HEK293T (cell line): Measurements from ENCODE around the gene RNF114.
"Not testable (repeated sequence)": the region's sequence is repeated elsewhere in the genome, so short reads cannot be mapped to it uniquely, and the experiment has no call there.

Experiments used
- CTCF ChIA-PET: fragments of 350-600 bp; formaldehyde crosslinking; extraction: SDS; loops from one replicate; lab custom pipeline; 2021; ENCODE audit warnings: antibody characterized with exemption, inconsistent platforms; lab: Yijun Ruan, JAX
- POLR2A ChIA-PET: fragments of 350-600 bp; formaldehyde crosslinking; extraction: SDS; loops from one replicate; lab custom pipeline; 2020; ENCODE audit warnings: antibody characterized with exemption, inconsistent platforms; lab: Yijun Ruan, JAX
- DNase-seq: peaks from one replicate; pipeline ENCODE4 v3.0.0; 2012; ENCODE audit warnings: mixed read lengths; ENCODE audit errors: extremely low spot score
- ARNT ChIP-seq: fragments of 450-650 bp; IDR thresholded peaks from 2 replicates; pipeline ENCODE4 v1.6.1; 2017; ENCODE audit warnings: mild to moderate bottlenecking
- BHLHE40 ChIP-seq: fragments of 450-650 bp; IDR thresholded peaks from 2 replicates; pipeline ENCODE4 v1.6.1; 2016; ENCODE audit warnings: mild to moderate bottlenecking, moderate library complexity, borderline replicate concordance
- CTBP1 ChIP-seq: fragments of 450-650 bp; IDR thresholded peaks from 2 replicates; pipeline ENCODE4 v1.6.1; 2016; ENCODE audit warnings: borderline replicate concordance
- ELF4 ChIP-seq: fragments of 450-650 bp; IDR thresholded peaks from 2 replicates; pipeline ENCODE4 v1.6.1; 2017; ENCODE audit warnings: antibody characterized with exemption
- FOXA1 ChIP-seq: fragments of 450-650 bp; IDR thresholded peaks from 2 replicates; pipeline ENCODE4 v1.6.1; 2016; ENCODE audit warnings: mild to moderate bottlenecking
- FOXK2 ChIP-seq: fragments of 450-650 bp; IDR thresholded peaks from 2 replicates; pipeline ENCODE4 v1.6.1; 2016; ENCODE audit warnings: mild to moderate bottlenecking
- FOXM1 ChIP-seq: fragments of 450-650 bp; IDR thresholded peaks from 2 replicates; pipeline ENCODE4 v1.6.1; 2017; ENCODE audit warnings: mild to moderate bottlenecking, borderline replicate concordance
- HDGF ChIP-seq: fragments of 450-650 bp; IDR thresholded peaks from 2 replicates; pipeline ENCODE4 v1.6.1; 2017; ENCODE audit warnings: antibody characterized with exemption, borderline replicate concordance
- L3MBTL2 ChIP-seq: fragments of 450-650 bp; conservative IDR thresholded peaks from 2 replicates; pipeline ENCODE4 v1.6.1; 2016; ENCODE audit warnings: mild to moderate bottlenecking
- LEF1 ChIP-seq: fragments of 450-650 bp; IDR thresholded peaks from 2 replicates; pipeline ENCODE4 v1.6.1; 2017; ENCODE audit warnings: mild to moderate bottlenecking, borderline replicate concordance
- NFRKB ChIP-seq: fragments of 450-650 bp; IDR thresholded peaks from 2 replicates; pipeline ENCODE4 v1.6.1; 2016; ENCODE audit warnings: mild to moderate bottlenecking, moderate library complexity
- SP1 ChIP-seq: fragments of 450-650 bp; IDR thresholded peaks from 2 replicates; pipeline ENCODE4 v1.6.1; 2017
- SUZ12 ChIP-seq: fragments of 450-650 bp; IDR thresholded peaks from 2 replicates; pipeline ENCODE4 v1.6.1; 2016; ENCODE audit warnings: mild to moderate bottlenecking
- TARDBP ChIP-seq: fragments of 450-650 bp; IDR thresholded peaks from 2 replicates; pipeline ENCODE4 v1.6.1; 2016
- ZNF384 ChIP-seq: fragments of 450-650 bp; IDR thresholded peaks from 2 replicates; pipeline ENCODE4 v1.6.1; 2016
- TF ChIP-seq, protein P1 (sequence below): fragments of 450-650 bp; IDR thresholded peaks from 2 replicates; pipeline ENCODE4 v1.6.1; 2016

The RNF114 gene

DNA sequence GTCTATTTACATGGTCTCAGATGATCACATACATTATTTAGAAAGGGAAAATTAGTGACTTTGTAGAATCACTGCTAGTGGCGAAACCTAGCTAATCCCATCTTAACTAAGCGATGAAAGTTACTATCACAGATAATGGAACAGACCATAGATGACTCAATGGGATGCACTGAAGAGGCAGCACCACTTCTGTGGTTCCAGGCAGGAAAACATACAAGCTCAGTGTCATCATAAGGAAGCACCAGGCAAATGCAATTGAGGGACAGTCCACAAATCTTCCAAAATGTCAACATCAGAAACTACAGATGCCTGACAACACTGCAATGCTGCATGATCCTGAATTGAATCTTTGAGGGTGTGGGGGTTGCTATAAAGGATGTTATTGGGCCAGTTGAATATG, 30.7 kb downstream of the RNF114 start:
- TF ChIP-seq FOXM1 (no peak), LEF1 (no peak), TARDBP (no peak), NFRKB (no peak), BHLHE40 (no peak), L3MBTL2 (no peak), CTBP1 (no peak), SP1 (no peak), HDGF (no peak)
- TF ChIP-seq, protein P1, sequence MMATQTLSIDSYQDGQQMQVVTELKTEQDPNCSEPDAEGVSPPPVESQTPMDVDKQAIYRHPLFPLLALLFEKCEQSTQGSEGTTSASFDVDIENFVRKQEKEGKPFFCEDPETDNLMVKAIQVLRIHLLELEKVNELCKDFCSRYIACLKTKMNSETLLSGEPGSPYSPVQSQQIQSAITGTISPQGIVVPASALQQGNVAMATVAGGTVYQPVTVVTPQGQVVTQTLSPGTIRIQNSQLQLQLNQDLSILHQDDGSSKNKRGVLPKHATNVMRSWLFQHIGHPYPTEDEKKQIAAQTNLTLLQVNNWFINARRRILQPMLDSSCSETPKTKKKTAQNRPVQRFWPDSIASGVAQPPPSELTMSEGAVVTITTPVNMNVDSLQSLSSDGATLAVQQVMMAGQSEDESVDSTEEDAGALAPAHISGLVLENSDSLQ: no peak
- no peak for DNase-seq
- ChIA-PET POLR2A (interaction anchor here (0.6 kb wide), 1 partner anchor 189 kb away, joined by 3 read pairs; no protein-coding TSS in a partner anchor), CTCF (no interaction called here)

DNA sequence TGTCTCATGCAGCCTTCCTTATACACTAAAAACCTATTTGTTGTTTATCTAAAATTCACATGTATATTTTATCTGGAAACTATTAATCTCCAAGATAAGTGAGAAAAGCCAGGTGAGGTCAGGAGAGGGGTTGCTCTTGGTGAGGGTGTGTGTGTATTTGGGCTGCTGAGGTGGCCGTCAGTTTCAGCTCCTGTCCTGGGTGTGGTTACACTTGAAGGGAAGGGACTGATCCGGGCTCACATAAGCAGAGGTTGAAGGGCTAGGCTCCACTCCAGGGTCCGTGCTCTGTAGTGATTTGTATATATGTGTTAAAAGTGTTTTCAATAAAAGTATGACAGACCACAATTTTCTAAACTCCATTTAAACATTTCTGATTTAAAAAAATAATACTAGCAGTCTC, 33.0 kb downstream of the RNF114 start:
- ChIA-PET CTCF (no interaction called here), POLR2A (no interaction called here)
- TF ChIP-seq ELF4 (no peak), FOXK2 (no peak)
- no peak for DNase-seq

DNA sequence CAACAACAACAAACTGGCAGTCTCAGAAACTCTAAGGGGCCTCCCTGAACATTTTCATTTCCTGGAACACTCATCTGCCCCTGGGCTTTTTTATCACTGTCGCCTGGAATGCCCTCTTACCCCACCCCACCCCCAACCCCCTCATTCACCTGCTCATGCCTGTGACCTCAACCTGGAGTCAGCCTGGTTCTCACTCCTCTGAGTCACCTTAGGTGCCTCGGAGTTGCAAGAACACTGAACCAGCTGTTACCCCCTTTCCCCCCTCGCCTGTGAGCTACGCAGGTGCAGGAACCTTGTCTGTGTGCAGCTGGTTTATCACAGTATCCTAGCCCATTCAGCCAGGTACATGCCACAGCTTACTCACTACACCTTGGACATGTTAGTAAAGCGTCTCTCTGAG, 33.7 kb downstream of the RNF114 start:
- ChIA-PET CTCF (interaction anchor here (0.6 kb wide), 1 partner anchor 9 kb away, joined by 4 read pairs; no protein-coding TSS in a partner anchor), POLR2A (no interaction called here)
- no peak for DNase-seq
- TF ChIP-seq FOXK2: no peak

DNA sequence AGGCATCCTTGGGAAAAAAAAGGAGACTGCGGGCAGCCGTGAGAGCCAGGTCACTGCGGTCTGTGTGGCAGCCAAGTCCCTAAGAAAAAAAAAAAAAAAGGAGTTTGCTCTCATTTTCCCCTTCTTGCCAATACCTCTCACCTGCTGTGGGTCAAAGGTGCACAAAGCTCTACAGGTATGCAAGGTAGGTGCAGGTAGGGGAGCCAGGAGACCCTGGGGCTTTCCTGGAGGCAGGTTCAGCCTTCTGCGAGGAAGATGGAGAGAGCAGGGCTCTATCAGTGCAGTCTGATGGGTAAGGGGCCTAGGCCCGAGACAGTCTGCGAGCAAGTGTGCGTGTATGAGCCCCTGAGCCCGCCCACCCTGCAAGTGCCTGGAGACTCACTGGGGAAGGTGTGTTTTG, 34.3 kb downstream of the RNF114 start:
- no peak for DNase-seq
- POLR2A ChIA-PET: no interaction called here
- no peak for TF ChIP-seq BHLHE40
- TF ChIP-seq NFRKB: no peak
- TF ChIP-seq FOXM1: no peak
- TF ChIP-seq ZNF384: no peak
- TF ChIP-seq, protein P1: no peak
- no peak for TF ChIP-seq FOXK2
- TF ChIP-seq ELF4: no peak
- TF ChIP-seq CTBP1: no peak
- TF ChIP-seq SUZ12: no peak
- no peak for TF ChIP-seq SP1
- TF ChIP-seq TARDBP: no peak
- no peak for TF ChIP-seq L3MBTL2
- TF ChIP-seq FOXA1: no peak
- no peak for TF ChIP-seq ARNT
- TF ChIP-seq LEF1: no peak
- no peak for TF ChIP-seq HDGF
- CTCF ChIA-PET: no interaction called here

GRCh38 chr20:49973981-49974380, 37.8 kb downstream of the RNF114 start:
- DNase-seq: no peak
- ChIA-PET POLR2A (no interaction called here), CTCF (interaction anchor here (1.2 kb wide), 1 partner anchor 9 kb away, joined by 3 read pairs; no protein-coding TSS in a partner anchor)
- no peak for TF ChIP-seq CTBP1
- no peak for TF ChIP-seq L3MBTL2
- no peak for TF ChIP-seq BHLHE40
- TF ChIP-seq HDGF: no peak
- TF ChIP-seq NFRKB: no peak
- no peak for TF ChIP-seq TARDBP
- TF ChIP-seq FOXK2: no peak

GRCh38 chr20:49976542-49976941, 40.3 kb downstream of the RNF114 start:
- ChIA-PET CTCF (interaction anchor here (4.0 kb wide), 1 partner anchor 94 kb away, joined by 30 read pairs; no protein-coding TSS in a partner anchor), POLR2A (interaction anchor here (0.7 to 1.1 kb wide), 3 partner anchors 39 to 139 kb away, joined by 3 read pairs; no protein-coding TSS in a partner anchor)
- DNase-seq: no peak
- TF ChIP-seq SP1 (no peak), NFRKB (no peak), BHLHE40 (no peak), L3MBTL2 (no peak), FOXK2 (no peak), TARDBP (no peak), FOXA1 (no peak)
- TF ChIP-seq, protein P1: no peak

GRCh38 chr20:49977740-49978139, 41.5 kb downstream of the RNF114 start:
- DNase-seq, POLR2A ChIA-PET: not testable (repeated sequence)
- CTCF ChIA-PET: interaction anchor here (4.0 kb wide), 1 partner anchor 93 kb away, joined by 30 read pairs; no protein-coding TSS in a partner anchor

DNA sequence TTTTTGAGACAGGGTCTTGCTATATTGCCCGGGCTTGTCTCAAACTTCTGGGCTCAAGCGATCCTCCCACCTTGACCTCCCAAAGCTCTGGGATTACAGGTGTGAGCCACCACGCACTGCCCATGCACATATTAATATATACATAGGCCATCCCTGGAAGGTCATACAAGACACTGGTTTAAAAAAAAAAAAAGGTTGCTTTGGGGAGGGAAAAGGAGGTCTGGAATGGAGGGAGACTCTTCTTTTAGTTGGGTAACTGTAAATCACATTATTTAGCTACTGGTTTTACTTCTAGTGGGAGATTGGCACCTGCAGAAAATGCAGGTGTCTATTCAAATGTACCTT, 42.5 kb downstream of the RNF114 start:
- DNase-seq: no peak
- ChIA-PET POLR2A (no interaction called here), CTCF (interaction anchor here (0.7 to 4.0 kb wide), 6 partner anchors 9 to 120 kb away, joined by 4 to 78 read pairs (median 6); no protein-coding TSS in a partner anchor)
- TF ChIP-seq ELF4 (no peak), HDGF (no peak), NFRKB (no peak), CTBP1 (no peak), L3MBTL2 (no peak), TARDBP (no peak), FOXA1 (no peak), FOXM1 (no peak), LEF1 (no peak), SUZ12 (no peak), ZNF384 (no peak), FOXK2 (no peak)
